H1 (cell line): ENCODE data around the gene SLC22A13. TPM values are rescaled to one million over a fixed set of nuclear protein-coding genes. Genes with fewer than 3 reads are reported as not detected.

Experiments
- BACH1 ChIP-seq: IDR thresholded peaks from 2 replicates; pipeline ENCODE4 v1.6.1; 2012; ENCODE audit warnings: low read length, improper control_type of control experiment
- CHD1 ChIP-seq: IDR thresholded peaks from 2 replicates; pipeline ENCODE4 v1.6.1; 2012; ENCODE audit warnings: low read depth, low read length, improper control_type of control experiment
- RXRA ChIP-seq: IDR thresholded peaks from 2 replicates; pipeline ENCODE4 v1.6.1; 2011; ENCODE audit warnings: low read depth, mild to moderate bottlenecking, low read length, moderate library complexity; ENCODE audit not compliant: insufficient read depth
- SIN3A ChIP-seq, 2 experiments: IDR thresholded peaks in 1 of 2; conservative IDR thresholded peaks in 1 of 2; 2 replicates each; pipeline ENCODE4 v1.6.1; 2011 to 2012; ENCODE audit warnings: low read length in 2 of 2, improper control_type of control experiment in 1 of 2, low read depth in 1 of 2, mild to moderate bottlenecking in 1 of 2
- SIRT6 ChIP-seq: IDR thresholded peaks from one replicate; pipeline ENCODE4 v1.7.1; 2012; ENCODE audit warnings: low read length, inconsistent platforms
- SP1 ChIP-seq: IDR thresholded peaks from 2 replicates; pipeline ENCODE4 v1.6.1; 2011; ENCODE audit warnings: low read depth, low read length
- polyA plus RNA-seq, 7 experiments: library from polyadenylated mRNA; depleted of rRNA in 3 of 7; stranded (reverse) in 5 of 7; unstranded in 2 of 7; fragments of >200 nt in 5 of 7; fragments of 200-250 nt in 2 of 7; gene quantifications; 1 replicate in 5 of 7; 2 replicates in 1 of 7; 4 replicates in 1 of 7; pipeline versions ENCODE4 v1.2.1 to v1.2.3, GENCODE V29; 2011 to 2013; ENCODE audit warnings: missing spikeins in 2 of 7, mixed read lengths in 2 of 7
- total RNA-seq: library from RNA; stranded (reverse); fragmentation: NEBNext Ultra II Directional; extraction: Animal tissue kit (Norgen Biotek cat#: 25700); gene quantifications from 2 replicates; pipeline ENCODE4 v1.2.1, GENCODE V29; 2021
- TF ChIP-seq, protein P1 (sequence below): IDR thresholded peaks from 2 replicates; pipeline ENCODE4 v1.6.1; 2012; ENCODE audit warnings: low read length, inconsistent platforms
- TF ChIP-seq, protein P2 (sequence below), 3 experiments: IDR thresholded peaks; 1 replicate in 2 of 3; 2 replicates in 1 of 3; pipeline versions ENCODE4 v1.5.1 to v1.6.1; 2011; ENCODE audit warnings: low read length in 3 of 3, mild to moderate bottlenecking in 3 of 3, inconsistent platforms in 2 of 3, low read depth in 1 of 3, moderate library complexity in 1 of 3; ENCODE audit not compliant: insufficient read depth in 1 of 3; ENCODE audit errors: control extremely low read depth in 1 of 3

The SLC22A13 gene
- total and polyA plus RNA-seq, 2 of the 8 experiments (the other 6 are each of a cell fraction or from before 2014, with no cell fraction given): 0.05 to 0.41 TPM

DNA sequence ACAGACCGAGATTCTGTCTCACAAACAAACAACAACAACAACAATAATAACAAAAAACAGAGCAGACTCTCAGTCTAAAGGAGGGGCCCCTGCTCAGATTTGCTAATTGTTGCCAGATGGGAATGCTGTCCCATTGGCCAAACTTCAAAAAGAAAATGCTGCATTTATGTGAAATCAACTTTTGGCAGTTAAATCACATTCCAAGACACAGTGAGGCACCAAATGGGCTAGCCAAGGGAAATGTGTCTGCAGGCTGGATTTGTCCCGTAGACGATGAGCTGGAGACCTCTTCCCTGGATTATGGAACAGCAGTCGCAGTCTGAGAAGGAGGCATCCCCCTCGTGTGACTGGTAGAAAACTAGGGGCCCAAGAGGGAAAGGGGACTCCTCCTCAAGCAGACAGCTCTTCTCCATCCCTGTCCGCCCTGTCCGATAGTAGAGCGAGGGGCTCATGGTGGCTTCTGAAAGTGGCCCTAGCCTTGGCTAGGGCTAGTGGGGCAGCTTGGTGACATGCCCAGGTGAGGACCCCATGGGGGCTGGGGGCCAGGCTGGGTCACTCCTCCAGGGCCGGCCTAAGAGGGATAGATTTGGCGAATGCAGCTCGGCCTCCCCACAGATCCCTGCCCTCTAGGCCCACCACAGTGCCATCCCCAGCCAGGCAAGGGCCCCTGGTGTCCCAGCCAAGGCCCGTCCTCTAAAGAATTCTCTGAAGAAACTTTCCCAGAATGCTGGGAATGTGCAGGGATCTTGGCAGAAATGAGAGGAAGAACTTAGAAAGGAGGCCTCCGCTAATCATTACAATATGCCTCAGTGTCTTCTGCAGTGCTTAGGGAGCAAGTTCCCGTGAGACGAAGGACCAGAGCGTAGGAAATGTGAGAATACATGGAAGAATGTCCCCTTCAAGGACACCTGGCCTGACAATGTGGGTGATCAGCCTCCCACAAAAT lies 18.5 kb downstream of the SLC22A13 start (continued):
- TF ChIP-seq SIN3A (conservative IDR thresholded peaks at IDR 0.05 in 1 of 2, IDR thresholded peaks at IDR 0.05 in 1 of 2; ENCODE audit: low read depth in 1 of 2, low read length in 2 of 2) (no peak), SP1 (no peak), SIRT6 (no peak), RXRA (no peak), BACH1 (no peak), CHD1 (no peak)
- TF ChIP-seq, protein P1, sequence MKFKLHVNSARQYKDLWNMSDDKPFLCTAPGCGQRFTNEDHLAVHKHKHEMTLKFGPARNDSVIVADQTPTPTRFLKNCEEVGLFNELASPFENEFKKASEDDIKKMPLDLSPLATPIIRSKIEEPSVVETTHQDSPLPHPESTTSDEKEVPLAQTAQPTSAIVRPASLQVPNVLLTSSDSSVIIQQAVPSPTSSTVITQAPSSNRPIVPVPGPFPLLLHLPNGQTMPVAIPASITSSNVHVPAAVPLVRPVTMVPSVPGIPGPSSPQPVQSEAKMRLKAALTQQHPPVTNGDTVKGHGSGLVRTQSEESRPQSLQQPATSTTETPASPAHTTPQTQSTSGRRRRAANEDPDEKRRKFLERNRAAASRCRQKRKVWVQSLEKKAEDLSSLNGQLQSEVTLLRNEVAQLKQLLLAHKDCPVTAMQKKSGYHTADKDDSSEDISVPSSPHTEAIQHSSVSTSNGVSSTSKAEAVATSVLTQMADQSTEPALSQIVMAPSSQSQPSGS: no peak
- TF ChIP-seq, protein P2, sequence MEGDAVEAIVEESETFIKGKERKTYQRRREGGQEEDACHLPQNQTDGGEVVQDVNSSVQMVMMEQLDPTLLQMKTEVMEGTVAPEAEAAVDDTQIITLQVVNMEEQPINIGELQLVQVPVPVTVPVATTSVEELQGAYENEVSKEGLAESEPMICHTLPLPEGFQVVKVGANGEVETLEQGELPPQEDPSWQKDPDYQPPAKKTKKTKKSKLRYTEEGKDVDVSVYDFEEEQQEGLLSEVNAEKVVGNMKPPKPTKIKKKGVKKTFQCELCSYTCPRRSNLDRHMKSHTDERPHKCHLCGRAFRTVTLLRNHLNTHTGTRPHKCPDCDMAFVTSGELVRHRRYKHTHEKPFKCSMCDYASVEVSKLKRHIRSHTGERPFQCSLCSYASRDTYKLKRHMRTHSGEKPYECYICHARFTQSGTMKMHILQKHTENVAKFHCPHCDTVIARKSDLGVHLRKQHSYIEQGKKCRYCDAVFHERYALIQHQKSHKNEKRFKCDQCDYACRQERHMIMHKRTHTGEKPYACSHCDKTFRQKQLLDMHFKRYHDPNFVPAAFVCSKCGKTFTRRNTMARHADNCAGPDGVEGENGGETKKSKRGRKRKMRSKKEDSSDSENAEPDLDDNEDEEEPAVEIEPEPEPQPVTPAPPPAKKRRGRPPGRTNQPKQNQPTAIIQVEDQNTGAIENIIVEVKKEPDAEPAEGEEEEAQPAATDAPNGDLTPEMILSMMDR (IDR thresholded peaks at IDR 0.05; ENCODE audit: control extremely low read depth in 1 of 3, insufficient read depth in 1 of 3, low read depth in 1 of 3, low read length in 3 of 3): no peak
